Immature natural killer cell (primary cell): ENCODE results near the gene CTBP2. TPM values are rescaled to one million over a fixed set of nuclear protein-coding genes. Genes with fewer than 3 reads are reported as not detected.
A peak's percentile ranks its signal among the peaks of the same experiment; 100 is the strongest.

Experiments used
- DNase-seq, 3 donors: peaks; one replicate each; pipeline ENCODE4 v3.0.0; 2022; ENCODE audit warnings: mixed read lengths in 1 of 3
- H3K27ac Mint-ChIP-seq, 6 donors: one replicate each; pipeline ENCODE4 v1.8.0; 2020; ENCODE audit warnings: mixed read lengths in 6 of 6, mild to moderate bottlenecking in 5 of 6, inconsistent platforms in 4 of 6, moderate library complexity in 3 of 6
- H3K27me3 Mint-ChIP-seq, 3 donors: one replicate each; pipeline ENCODE4 v1.8.0; 2020 to 2021; ENCODE audit warnings: low read depth in 3 of 3, mild to moderate bottlenecking in 3 of 3, mixed read lengths in 3 of 3, moderate library complexity in 3 of 3, inconsistent platforms in 1 of 3
- H3K36me3 Mint-ChIP-seq, 3 donors: one replicate each; pipeline ENCODE4 v1.8.0; 2020; ENCODE audit warnings: mixed read lengths in 3 of 3, inconsistent platforms in 2 of 3, mild to moderate bottlenecking in 2 of 3
- H3K4me1 Mint-ChIP-seq, 2 donors: one replicate each; pipeline ENCODE4 v1.8.0; 2020; ENCODE audit warnings: inconsistent platforms in 2 of 2, mild to moderate bottlenecking in 2 of 2, mixed read lengths in 2 of 2, moderate library complexity in 1 of 2
- H3K4me3 Mint-ChIP-seq, 5 donors: one replicate each; pipeline ENCODE4 v1.8.0; 2020; ENCODE audit warnings: mild to moderate bottlenecking in 5 of 5, mixed read lengths in 5 of 5, inconsistent platforms in 3 of 5, moderate library complexity in 3 of 5
- H3K9me3 Mint-ChIP-seq, 6 donors: one replicate each; pipeline ENCODE4 v1.8.0; 2020; ENCODE audit warnings: mild to moderate bottlenecking in 6 of 6, mixed read lengths in 6 of 6, inconsistent platforms in 4 of 6, moderate library complexity in 3 of 6
- polyA plus RNA-seq, 3 donors: library from polyadenylated mRNA; unstranded; fragments of 300-500 nt; fragmentation: Illumina TruSeq; gene quantifications; one replicate each; pipeline ENCODE4 v1.2.3, GENCODE V29; 2021

CTBP2 gene
- polyA plus RNA-seq = 100 to 1,000 TPM in 2 of 3 donors, 10 to 100 TPM in 1; 89.8 to 154 (median 131) TPM

DNA sequence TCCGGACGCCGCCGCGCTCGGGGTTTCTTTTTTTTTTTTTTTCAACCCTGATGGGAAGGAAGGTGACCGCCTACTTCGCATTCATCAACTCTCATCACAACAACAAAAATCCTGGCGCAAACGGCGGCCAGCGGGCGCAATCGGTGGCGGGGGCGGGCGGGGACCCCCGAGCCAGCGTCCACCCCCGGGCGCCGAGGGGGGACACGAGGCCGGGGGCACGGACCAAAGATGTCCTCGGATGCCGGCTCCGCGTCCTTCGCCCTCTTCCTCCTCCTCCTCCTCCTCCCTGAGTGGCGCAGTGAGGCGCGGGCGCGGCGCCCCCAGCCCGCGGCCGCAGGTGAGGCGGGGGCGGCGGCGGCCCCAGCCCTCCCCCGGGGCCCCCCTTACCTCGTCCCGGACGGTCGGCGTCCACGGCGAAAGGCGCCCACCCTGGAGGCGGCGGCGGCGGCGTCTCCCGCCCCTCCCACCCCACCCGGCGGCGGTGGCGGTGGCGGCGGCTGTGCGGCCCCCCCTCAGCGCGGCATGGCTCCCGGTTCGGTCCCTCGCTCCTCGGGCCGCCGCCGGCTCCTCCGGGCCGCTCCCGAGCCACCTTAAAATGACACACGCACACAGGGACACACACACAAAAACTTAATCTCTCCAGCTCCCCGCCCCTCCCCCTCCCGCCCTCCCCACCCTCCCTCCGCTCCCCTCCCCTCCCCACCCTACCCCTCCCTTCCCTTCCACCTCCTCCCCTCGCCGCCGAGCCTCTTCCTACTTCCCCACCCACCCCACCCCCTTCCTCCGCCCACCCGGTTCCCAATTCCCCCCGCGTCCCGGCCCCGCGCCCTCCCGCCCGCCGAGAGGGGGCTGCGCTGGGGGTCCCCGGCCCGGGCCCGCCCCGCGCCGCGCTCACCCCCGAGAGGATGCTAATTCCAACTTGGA, at the start of gene CTBP2:
CTBP2 (minus strand) TSS at position 632 of the 924 bp plus-strand sequence.
- peak within 1 kb of the TSS; percentile 64 to 92 (median 86) for H3K27ac Mint-ChIP-seq
- H3K4me1 Mint-ChIP-seq = peaks cover 33 to 34% of the 10 kb centered on the region in 2 donors
- H3K9me3 Mint-ChIP-seq = no peaks in the 10 kb centered on the region
- peak within 1 kb of the TSS; percentile 83 to 91 (median 89) for H3K4me3 Mint-ChIP-seq
- peaks cover 7 to 19% (median 9%) of the 10 kb centered on the region in 3 donors for H3K27me3 Mint-ChIP-seq
- no peaks in the 10 kb centered on the region for H3K36me3 Mint-ChIP-seq
- DNase-seq = peak; percentile 36 to 50 (median 39)

DNA sequence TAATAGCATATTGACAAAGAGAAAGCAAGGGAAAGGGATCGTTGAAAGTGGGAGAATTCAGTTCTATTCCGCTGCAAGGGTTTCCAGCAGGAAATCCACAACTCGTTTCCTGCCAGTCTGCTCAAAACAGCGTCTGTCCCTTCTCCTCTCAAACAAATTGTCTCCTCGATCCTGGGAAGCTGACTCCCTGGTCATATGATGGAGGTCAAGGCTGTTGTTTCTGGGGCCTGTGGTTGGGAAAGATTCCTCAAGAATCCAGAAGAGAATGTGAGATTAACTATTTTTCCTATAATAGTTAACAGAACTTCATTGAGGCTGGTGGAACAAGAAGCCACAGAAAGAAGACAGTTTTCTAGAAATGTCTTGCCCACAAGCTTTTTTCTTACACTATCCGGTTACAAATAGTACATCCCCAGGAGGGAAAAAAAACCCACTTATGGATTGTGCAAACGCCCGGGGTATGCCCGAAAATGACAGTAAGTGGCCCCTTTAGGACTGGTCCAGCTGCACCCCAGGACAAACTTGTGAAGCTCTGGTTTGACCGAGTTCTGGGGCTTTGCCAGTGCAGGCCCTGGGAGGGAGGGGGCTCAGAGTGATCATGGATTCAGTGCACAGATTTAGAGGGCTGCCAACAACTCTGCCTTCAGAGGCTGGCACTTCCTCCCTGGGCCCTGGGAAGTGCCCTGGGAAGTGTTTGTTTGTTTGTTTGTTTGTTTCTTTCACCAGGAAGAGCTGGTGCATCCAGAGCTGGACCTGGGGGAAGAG, 49.4 kb upstream of the CTBP2 start:
- no peak for DNase-seq
- Mint-ChIP-seq H3K36me3 (no peaks in the 10 kb centered on the region), H3K9me3 (peaks cover 0 to 4% (median 0%) of the 10 kb centered on the region in 6 donors), H3K4me1 (no peaks in the 10 kb centered on the region), H3K4me3 (no peak overlapping the region), H3K27me3 (peaks cover 3 to 11% (median 4%) of the 10 kb centered on the region in 3 donors), H3K27ac (no peak overlapping the region)

DNA sequence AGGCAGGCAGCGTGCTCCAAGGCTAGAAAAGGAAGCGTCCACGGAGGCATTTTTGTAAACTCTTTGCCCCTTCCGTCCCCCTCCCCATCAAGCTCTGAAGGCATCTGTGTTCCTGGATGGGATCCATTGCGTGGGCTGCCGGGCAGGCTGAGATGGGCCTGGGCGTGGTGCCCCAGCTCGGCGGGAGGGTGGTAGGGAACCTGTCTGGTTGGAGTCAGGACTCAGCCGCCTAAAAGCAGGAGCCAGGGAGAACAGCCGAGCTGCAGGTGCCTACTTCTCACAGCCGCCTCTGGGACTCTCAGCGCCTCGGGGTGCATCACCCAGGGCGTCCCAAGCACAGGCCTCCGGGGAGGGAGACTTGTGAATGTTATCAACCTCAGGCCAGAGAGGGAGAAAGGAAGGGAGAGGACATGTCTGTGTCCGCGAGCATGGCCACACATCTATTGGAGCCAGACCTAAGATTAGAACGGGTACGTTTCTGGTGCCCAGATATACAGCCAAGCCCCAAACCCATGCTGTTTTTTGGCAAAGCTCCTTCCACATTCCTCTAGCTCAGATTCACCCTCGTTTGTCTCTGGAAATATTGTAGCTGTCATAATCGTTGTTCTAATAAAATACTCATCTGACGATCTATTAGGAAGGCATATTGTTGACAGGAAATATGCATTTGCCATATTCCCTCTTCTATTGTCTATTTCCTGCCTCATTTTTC, 48.6 kb upstream of the CTBP2 start:
- Mint-ChIP-seq H3K4me3 (no peak overlapping the region), H3K36me3 (no peaks in the 10 kb centered on the region), H3K27ac (no peak overlapping the region)

DNA sequence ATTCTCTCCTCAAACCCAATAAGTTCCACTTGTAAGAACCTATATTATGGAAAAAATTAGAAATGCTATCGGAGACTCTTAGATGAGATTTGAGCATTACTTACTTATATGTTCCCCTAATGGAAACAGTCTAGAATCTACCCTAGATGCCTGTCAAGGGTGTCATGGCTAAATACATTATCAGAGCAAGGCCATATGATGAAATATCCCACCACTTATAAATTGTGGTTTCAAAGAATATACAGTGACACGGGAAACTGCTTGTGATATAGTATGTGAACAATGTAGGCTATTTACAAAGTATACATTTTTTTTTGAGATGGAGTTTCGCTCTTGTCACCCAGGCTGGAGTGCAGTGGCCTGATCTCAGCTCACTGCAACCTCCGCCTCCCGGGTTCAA, 46.3 kb upstream of the CTBP2 start:
- DNase-seq = no peak
- Mint-ChIP-seq H3K36me3 (no peaks in the 10 kb centered on the region), H3K4me3 (no peak overlapping the region), H3K4me1 (no peaks in the 10 kb centered on the region), H3K9me3 (peaks cover 0 to 4% (median 0%) of the 10 kb centered on the region in 6 donors), H3K27me3 (peaks cover 0 to 7% (median 4%) of the 10 kb centered on the region in 3 donors), H3K27ac (no peak overlapping the region)

More for the DNA sequence above, 48.6 kb upstream of the CTBP2 start:
- no peak for DNase-seq
- H3K27me3 Mint-ChIP-seq = peaks cover 0 to 12% (median 4%) of the 10 kb centered on the region in 3 donors
- H3K9me3 Mint-ChIP-seq = peaks cover 0 to 4% (median 0%) of the 10 kb centered on the region in 6 donors
- H3K4me1 Mint-ChIP-seq = no peaks in the 10 kb centered on the region

DNA sequence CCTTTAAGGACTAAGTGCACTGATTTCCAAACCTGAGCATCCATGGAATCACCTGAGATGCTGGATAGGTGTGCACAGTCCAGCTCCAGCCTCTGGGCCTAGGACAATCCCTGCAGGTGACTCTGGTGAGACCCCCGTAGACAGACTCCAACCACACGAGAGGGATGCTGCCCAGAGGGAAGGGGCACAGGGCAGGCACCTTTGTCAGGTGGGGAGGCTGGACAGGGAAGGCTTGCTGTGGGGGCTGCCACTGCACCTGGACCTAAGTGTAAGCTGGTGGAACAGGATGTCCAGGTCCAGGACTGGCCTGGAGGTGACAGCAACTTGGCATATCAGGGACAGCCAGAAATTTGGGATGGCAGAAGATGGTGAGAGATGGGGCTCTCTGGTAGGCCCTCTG, 45.1 kb upstream of the CTBP2 start:
- Mint-ChIP-seq H3K9me3 (no peaks in the 10 kb centered on the region), H3K4me3 (no peak overlapping the region), H3K27ac (no peak overlapping the region)

DNA sequence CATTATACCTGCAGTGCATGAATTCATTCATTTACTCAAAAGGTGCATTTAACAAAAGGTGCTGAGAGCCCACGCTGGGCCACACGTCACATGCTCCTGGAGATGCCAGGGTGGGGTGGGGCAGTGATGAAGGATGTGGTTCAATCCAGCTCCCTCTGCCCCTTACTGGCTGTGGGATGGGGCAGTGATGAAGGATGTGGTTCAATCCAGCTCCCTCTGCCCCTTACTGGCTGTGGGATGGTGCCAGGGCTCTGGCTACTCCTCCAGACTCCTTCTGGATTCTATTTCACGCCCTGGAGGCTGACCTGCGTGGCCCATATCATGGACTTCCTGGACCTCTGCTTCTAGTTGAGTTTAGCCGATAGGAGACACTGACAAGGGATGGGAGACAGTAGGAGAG, 44.0 kb upstream of the CTBP2 start:
- Mint-ChIP-seq H3K9me3 (no peaks in the 10 kb centered on the region), H3K27me3 (peaks cover 0 to 9% (median 7%) of the 10 kb centered on the region in 3 donors), H3K4me3 (no peak overlapping the region), H3K4me1 (no peaks in the 10 kb centered on the region), H3K27ac (no peak overlapping the region), H3K36me3 (no peaks in the 10 kb centered on the region)
- DNase-seq = no peak

More for the DNA sequence above, 45.1 kb upstream of the CTBP2 start:
- Mint-ChIP-seq H3K36me3 (no peaks in the 10 kb centered on the region), H3K4me1 (no peaks in the 10 kb centered on the region), H3K27me3 (peaks cover 0 to 7% (median 6%) of the 10 kb centered on the region in 3 donors)
- DNase-seq = no peak

DNA sequence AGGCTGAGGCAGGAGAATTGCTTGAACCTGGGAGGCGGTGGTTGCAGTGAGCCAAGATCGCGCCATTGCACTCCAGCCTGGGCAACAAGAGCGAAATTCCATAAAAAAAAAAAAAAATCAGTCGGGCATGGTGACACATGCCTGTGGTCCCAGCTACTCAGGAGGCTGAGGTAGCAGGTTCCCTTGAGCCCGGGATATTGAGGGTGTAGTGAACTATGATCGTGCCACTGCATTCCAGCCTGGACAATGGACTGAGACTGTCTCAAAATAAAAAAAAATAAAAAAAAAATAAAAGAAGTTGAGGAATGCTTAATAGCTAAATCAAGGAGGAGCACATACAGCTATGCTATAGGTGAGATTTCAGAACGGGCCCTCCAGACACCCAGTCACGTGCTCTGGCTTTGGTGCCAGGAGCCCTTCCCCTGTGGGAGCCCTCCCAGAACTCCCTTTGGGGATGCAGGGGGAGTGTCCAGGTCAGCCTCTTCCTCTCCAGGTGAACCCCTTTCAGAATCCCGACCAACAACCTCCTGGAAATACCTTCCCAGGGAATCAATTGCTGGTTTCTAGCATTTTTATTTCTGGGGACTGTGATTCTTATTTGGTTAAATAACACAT, 42.9 kb upstream of the CTBP2 start:
- DNase-seq = no peak
- H3K27ac Mint-ChIP-seq = no peak overlapping the region
- H3K4me1 Mint-ChIP-seq = no peaks in the 10 kb centered on the region
- no peaks in the 10 kb centered on the region for H3K9me3 Mint-ChIP-seq
- peaks cover 0 to 9% (median 7%) of the 10 kb centered on the region in 3 donors for H3K27me3 Mint-ChIP-seq
- no peaks in the 10 kb centered on the region for H3K36me3 Mint-ChIP-seq
- H3K4me3 Mint-ChIP-seq = no peak overlapping the region

DNA sequence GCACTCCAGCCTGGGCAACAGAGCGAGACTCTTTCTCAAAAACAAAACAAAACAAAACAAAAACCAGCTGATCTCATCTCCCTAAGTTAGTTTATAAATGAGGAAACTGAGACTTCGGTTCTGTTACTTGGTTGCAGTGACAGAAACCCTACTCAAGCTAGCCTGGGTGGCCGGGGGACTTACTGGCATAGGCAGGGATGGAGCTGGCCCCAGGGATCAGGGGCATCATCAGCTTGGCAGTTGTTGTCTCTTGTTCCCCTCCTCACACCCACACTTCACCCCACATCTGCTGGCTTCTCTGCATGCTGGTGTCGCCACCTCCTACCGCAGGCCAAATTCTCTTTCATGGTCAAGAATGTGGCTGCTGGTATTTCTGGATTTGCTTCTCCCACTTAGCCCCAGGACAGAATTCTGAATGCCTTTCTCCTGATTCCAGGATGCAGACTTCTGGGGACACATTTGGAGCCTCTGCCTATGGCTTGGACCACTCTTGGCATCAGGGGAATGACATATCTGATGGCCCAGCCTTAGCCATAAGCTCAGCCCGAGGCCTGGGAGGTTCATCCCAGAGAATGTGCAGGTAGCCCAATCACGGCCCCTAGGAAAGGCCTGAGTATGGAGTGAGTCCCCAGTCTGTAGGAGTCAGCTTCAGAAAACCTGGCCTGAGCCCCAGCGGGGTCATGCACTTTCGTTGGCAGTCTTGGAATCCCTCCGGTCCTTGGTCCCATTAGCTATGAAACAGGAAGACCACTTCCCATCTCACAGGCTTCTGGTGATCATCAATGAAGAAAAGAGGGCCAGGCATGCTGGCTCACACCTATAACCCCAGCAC, 41.6 kb upstream of the CTBP2 start:
- no peak for DNase-seq
- H3K4me1 Mint-ChIP-seq = no peaks in the 10 kb centered on the region
- no peaks in the 10 kb centered on the region for H3K36me3 Mint-ChIP-seq
- no peak overlapping the region for H3K4me3 Mint-ChIP-seq
- H3K27ac Mint-ChIP-seq = no peak overlapping the region
- H3K9me3 Mint-ChIP-seq = no peaks in the 10 kb centered on the region
- H3K27me3 Mint-ChIP-seq = peaks cover 0 to 9% (median 8%) of the 10 kb centered on the region in 3 donors

DNA sequence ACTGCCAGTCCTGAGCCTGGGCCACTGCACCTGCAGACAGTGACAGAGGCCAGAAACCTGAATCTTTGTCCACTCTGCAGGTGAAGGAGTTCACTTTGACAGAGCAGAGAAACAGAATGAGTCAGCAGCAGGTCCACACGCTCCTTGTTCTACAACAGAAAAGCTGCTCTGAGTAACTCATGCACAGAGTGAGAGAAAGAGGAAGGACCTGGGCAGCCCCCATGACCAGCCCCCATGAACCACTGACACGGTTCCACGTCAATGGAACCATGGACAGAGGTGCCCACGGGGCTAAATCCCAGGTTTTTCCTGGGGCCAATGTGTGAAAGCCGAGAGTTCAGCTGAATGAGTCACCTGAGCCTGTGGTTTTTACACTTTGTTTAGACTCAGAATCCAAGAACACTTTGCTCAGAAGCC, 40.8 kb upstream of the CTBP2 start:
- Mint-ChIP-seq H3K27me3 (peaks cover 0 to 7% (median 7%) of the 10 kb centered on the region in 3 donors), H3K4me3 (no peak overlapping the region)

DNA sequence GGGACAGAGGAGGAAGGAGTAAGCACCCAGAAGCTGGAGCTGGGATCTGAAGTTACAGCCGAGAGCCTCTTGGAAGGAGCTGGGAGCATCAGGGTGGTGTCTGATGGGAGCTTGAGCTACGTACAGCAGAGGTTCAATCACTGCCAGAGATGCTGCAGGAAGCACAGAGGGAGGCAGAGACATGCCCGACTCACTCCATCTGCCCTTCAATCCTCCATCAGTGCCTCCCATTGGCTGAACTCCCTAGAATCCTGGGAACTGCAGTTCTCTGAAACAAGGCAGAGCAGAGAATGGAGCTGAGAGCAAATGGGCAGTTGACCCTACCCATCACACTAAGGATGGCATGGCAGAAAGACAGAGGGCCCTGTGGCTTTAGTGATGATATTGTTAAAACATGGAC, 40.0 kb upstream of the CTBP2 start:
- no peak overlapping the region for H3K4me3 Mint-ChIP-seq
- DNase-seq = no peak
- no peaks in the 10 kb centered on the region for H3K4me1 Mint-ChIP-seq
- H3K27me3 Mint-ChIP-seq = peaks cover 0 to 7% (median 5%) of the 10 kb centered on the region in 3 donors
- H3K27ac Mint-ChIP-seq = no peak overlapping the region
- no peaks in the 10 kb centered on the region for H3K36me3 Mint-ChIP-seq
- no peaks in the 10 kb centered on the region for H3K9me3 Mint-ChIP-seq

More for the DNA sequence above, 40.8 kb upstream of the CTBP2 start:
- no peak for DNase-seq
- no peaks in the 10 kb centered on the region for H3K9me3 Mint-ChIP-seq
- no peaks in the 10 kb centered on the region for H3K36me3 Mint-ChIP-seq
- no peaks in the 10 kb centered on the region for H3K4me1 Mint-ChIP-seq
- H3K27ac Mint-ChIP-seq = no peak overlapping the region

DNA sequence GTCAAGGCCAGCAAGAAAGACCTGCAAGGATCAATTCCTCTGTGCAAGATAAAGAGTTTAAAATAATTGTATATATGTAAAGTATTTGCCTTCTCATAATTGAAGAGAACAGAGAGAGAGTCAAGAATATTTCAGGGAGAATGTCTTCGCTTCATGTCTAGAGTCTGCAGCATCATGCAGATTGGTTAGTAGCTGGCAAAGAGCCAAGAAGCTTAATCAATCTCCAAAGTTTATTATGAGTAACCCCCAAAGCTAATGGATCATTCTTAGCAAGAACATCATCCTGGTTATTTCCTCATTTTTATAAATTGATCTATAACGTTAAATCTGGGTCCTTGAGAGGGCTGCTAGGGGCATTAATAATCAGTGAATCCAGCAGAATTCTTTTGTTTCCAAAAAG, 38.9 kb upstream of the CTBP2 start:
- Mint-ChIP-seq H3K4me3 (no peak overlapping the region), H3K9me3 (no peaks in the 10 kb centered on the region)
- DNase-seq = no peak

DNA sequence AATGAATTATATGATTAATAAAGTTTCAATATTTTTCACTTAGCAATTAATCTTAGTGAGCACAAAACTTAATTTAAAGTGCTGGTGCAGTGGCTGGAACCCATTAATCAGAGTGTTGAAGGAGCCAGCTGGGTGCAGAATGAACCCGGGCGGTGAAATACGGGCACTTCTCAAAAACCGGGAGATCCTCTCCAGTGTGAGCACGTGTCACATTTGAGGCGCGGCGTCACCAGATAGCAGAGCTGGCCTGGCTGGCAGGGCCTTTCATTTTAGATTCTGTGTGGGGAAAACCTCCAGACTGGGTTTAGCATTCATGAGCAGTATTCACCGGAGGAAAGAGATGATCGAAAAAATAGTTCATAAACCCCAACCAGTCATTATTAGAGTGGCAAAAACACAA, 34.5 kb upstream of the CTBP2 start:
- H3K4me3 Mint-ChIP-seq = no peak overlapping the region
- no peaks in the 10 kb centered on the region for H3K4me1 Mint-ChIP-seq
- H3K27me3 Mint-ChIP-seq = peaks cover 0 to 6% (median 5%) of the 10 kb centered on the region in 3 donors
- H3K36me3 Mint-ChIP-seq = no peaks in the 10 kb centered on the region
- no peaks in the 10 kb centered on the region for H3K9me3 Mint-ChIP-seq
- no peak for DNase-seq
- no peak overlapping the region for H3K27ac Mint-ChIP-seq

More for the DNA sequence above, 38.9 kb upstream of the CTBP2 start:
- H3K4me1 Mint-ChIP-seq = no peaks in the 10 kb centered on the region
- H3K36me3 Mint-ChIP-seq = no peaks in the 10 kb centered on the region
- H3K27me3 Mint-ChIP-seq = peaks cover 0 to 7% (median 3%) of the 10 kb centered on the region in 3 donors
- H3K27ac Mint-ChIP-seq = no peak overlapping the region
